Colonic mucosa (tissue), 4 donors: Measurements from ENCODE around the gene UBTD2. TPM values are rescaled to one million over a fixed set of nuclear protein-coding genes. Genes with fewer than 3 reads are reported as not detected.
A peak's percentile ranks its signal among the peaks of the same experiment; 100 is the strongest.

Experiments
- DNase-seq: peaks from one replicate; pipeline ENCODE4 v3.0.0-alpha.2; 2020
- H3K27ac ChIP-seq: fragments of 200-600 bp; one replicate; pipeline ENCODE4 v1.8.0; 2021
- H3K27me3 ChIP-seq: fragments of 200-600 bp; one replicate; pipeline ENCODE4 v1.8.0; 2021
- H3K36me3 ChIP-seq: fragments of 200-600 bp; one replicate; pipeline ENCODE4 v1.8.0; 2021
- H3K4me1 ChIP-seq: fragments of 200-600 bp; one replicate; pipeline ENCODE4 v1.8.0; 2021; ENCODE audit warnings: mild to moderate bottlenecking
- H3K4me3 ChIP-seq: fragments of 200-600 bp; one replicate; pipeline ENCODE4 v1.8.0; 2021
- H3K9ac ChIP-seq, 2 donors: one replicate each; pipeline ENCODE4 v1.7.0; 2013; ENCODE audit warnings: control low read depth in 2 of 2, low read depth in 2 of 2, low read length in 2 of 2
- H3K9me3 ChIP-seq: fragments of 200-600 bp; one replicate; pipeline ENCODE4 v1.8.0; 2021
- intact Hi-C: fragments of 100-400 bp; cut with DNase I; formaldehyde crosslinking; loops from one replicate; pipeline ENCODE4 v1.14.1; 2022
- total RNA-seq, 2 donors: library from RNA; stranded (reverse); fragmentation: NEBNext Ultra II Directional in 1 of 2; extraction: Animal tissue kit (Norgen Biotek cat#: 25700) in 1 of 2; gene quantifications; one replicate each; pipeline ENCODE4 v1.2.1, GENCODE V29; 2021
- TF ChIP-seq, protein P1 (sequence below): fragments of 200-600 bp; IDR thresholded peaks from one replicate; pipeline ENCODE4 v1.8.0; 2022; ENCODE audit warnings: antibody characterized with exemption, mild to moderate bottlenecking
- donor health status: healthy.
- donor health status: DM: no; HTN: no; CAD: no.
- donor health status: DM: no; HTN: no; CAD: no.

Gene UBTD2
- total RNA-seq, 2 donors from 2014 or later, result 15.4 to 24.3 TPM

DNA sequence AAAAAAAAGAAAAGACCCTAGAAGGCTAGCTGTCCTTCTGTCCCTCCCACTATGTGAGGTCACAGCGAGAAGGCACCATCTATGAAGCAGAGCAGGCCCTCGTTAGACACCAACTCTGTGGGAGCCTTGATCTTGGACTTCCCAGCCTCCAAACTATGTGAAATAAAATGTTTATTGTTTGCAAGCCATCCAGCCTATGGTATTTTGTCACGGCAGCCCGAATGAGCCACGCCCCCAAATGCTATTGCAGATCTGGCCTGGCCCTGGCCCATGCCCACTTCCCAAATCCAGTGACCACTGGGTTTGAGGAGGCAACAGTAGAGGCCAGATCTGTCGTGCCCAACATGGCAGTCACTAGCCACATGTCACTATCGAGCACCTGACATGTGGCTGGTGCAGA is 106.4 kb downstream of the UBTD2 start:
- TF ChIP-seq, protein P1, sequence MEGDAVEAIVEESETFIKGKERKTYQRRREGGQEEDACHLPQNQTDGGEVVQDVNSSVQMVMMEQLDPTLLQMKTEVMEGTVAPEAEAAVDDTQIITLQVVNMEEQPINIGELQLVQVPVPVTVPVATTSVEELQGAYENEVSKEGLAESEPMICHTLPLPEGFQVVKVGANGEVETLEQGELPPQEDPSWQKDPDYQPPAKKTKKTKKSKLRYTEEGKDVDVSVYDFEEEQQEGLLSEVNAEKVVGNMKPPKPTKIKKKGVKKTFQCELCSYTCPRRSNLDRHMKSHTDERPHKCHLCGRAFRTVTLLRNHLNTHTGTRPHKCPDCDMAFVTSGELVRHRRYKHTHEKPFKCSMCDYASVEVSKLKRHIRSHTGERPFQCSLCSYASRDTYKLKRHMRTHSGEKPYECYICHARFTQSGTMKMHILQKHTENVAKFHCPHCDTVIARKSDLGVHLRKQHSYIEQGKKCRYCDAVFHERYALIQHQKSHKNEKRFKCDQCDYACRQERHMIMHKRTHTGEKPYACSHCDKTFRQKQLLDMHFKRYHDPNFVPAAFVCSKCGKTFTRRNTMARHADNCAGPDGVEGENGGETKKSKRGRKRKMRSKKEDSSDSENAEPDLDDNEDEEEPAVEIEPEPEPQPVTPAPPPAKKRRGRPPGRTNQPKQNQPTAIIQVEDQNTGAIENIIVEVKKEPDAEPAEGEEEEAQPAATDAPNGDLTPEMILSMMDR, result no peak
- no peak overlapping the region for H3K9ac ChIP-seq
- H3K4me3 ChIP-seq, result no peak overlapping the region
- no peak for DNase-seq
- H3K27ac ChIP-seq, result no peak overlapping the region
- H3K36me3 ChIP-seq, result no peaks in the 10 kb centered on the region
- intact Hi-C loops, result no loop called here
- no peaks in the 10 kb centered on the region for H3K4me1 ChIP-seq
- H3K9me3 ChIP-seq, result no peaks in the 10 kb centered on the region
- H3K27me3 ChIP-seq, result no peaks in the 10 kb centered on the region

DNA sequence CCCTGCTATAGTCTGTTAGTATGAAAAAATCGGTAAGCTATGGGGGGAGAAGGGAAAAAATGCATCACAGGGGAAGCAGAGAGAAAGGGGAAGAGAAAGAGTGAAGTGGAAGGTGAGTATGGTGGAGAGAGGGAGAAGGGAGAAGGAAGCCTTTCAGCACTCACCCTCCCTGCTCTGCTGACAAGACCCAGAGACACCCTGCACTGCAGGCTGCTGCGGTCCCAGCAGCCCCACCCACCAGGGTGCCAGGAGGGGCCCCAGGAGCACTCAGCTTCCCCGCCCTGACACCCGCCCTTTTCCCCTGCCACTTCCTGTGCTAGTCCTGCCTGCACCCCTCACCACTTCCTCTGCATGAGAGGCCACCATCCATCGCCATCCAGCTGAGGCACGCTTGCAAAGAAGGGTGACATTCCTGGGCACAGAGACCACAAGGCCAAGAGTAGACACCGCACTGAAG is 108.3 kb downstream of the UBTD2 start:
- H3K9ac ChIP-seq, result peak overlapping the region in 1 of 2 donors; percentile 21
- intact Hi-C loops, result no loop called here
- no peaks in the 10 kb centered on the region for H3K27me3 ChIP-seq
- DNase-seq, result peak; percentile 68
- TF ChIP-seq, protein P1, result no peak
- H3K27ac ChIP-seq, result peak overlapping the region; percentile 37
- no peaks in the 10 kb centered on the region for H3K9me3 ChIP-seq
- no peaks in the 10 kb centered on the region for H3K4me1 ChIP-seq
- no peak overlapping the region for H3K4me3 ChIP-seq
- H3K36me3 ChIP-seq, result no peaks in the 10 kb centered on the region

DNA sequence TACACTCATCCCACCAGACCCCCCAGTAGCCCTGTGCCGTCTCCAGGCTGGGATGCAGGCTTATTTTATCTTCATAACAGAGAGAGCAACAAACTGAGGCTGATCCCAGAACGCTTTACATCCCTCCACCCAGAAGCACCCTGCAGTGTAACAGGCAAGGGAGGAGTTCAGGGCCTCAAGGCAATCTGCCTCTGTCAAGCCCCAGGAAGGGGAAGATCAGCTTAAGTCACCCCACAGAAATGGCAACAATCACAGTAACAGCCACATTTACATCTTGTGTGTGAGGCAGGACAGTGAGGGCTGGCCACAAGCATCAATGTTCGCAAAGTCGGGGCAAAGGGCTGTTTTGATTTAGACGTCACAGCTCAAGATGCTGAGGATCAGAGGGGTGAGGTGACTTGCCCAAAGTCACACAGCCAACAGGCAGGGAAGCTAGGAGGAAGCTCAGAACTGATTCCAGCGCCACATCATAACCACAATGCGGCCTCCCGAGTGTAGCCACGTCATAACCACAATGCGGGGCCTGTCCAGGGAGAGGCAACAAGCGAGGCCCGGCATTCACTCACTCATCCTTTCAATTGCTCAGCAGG is 109.9 kb downstream of the UBTD2 start:
- peak overlapping the region; percentile 37 for H3K27ac ChIP-seq
- H3K9ac ChIP-seq, result no peak overlapping the region
- H3K36me3 ChIP-seq, result no peaks in the 10 kb centered on the region
- intact Hi-C loops, result no loop called here
- TF ChIP-seq, protein P1, result no peak
- no peaks in the 10 kb centered on the region for H3K9me3 ChIP-seq
- H3K4me1 ChIP-seq, result no peaks in the 10 kb centered on the region
- DNase-seq, result no peak
- H3K27me3 ChIP-seq, result no peaks in the 10 kb centered on the region
- H3K4me3 ChIP-seq, result no peak overlapping the region

DNA sequence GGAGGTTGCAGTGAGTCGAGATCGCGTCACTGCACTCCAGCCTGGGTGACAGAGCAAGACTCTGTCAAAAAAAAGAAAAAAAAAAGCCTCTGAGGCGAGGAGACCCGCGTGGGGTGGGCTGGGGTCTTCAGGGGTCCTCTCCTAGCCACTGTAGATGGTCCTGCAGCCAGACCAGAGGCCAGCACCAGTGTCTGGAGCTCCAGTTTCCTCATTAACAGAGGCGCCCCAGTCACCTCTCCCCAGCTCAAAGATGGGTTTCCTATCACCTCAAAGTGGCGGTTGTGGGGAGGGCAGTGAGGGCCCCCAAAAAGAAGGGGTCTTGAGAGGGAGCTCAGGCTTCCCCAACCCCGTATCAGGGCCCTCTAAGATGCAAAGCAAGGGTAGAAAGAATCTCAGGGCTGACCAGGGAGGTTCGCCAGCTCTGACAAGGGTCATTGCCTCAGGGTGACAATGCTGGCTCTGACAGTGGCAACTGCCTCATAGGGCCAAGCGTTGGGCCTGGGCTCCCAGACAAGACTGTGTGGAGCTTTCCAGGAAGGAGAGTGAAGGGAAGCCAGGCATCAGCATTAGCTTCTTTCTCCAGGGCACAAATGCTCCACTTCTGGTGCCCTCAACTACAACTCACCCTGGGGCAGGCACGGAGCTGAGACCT is 110.5 kb downstream of the UBTD2 start:
- intact Hi-C loops, result no loop called here
- no peak overlapping the region for H3K27ac ChIP-seq
- no peak for DNase-seq
- TF ChIP-seq, protein P1, result no peak
- no peak overlapping the region for H3K4me3 ChIP-seq
- H3K27me3 ChIP-seq, result no peaks in the 10 kb centered on the region
- no peaks in the 10 kb centered on the region for H3K36me3 ChIP-seq
- H3K9ac ChIP-seq, result no peak overlapping the region
- no peaks in the 10 kb centered on the region for H3K9me3 ChIP-seq
- no peaks in the 10 kb centered on the region for H3K4me1 ChIP-seq

DNA sequence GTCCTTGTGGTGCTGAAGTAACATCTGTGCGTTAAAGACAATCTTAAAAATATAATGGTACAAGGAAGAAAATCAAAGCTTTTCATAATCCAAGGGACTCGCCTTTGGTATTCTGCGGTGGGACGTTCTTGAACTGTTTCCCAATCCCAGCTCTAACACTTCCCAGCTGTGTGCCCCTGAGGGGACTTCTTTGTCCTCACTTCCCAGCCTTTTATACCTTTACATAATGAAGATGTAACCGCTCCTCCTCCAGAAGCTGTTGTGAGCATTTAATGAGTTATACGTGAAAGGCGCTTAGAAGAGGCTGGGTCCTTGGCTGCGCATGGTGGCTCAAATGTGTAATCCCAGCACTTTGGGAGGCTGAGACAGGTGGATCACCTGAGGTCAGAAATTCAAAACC is 112.4 kb downstream of the UBTD2 start:
- Histone ChIP-seq H3K27ac (no peak overlapping the region), H3K9me3 (no peaks in the 10 kb centered on the region), H3K4me1 (no peaks in the 10 kb centered on the region), H3K27me3 (no peaks in the 10 kb centered on the region), H3K36me3 (no peaks in the 10 kb centered on the region), H3K9ac (no peak overlapping the region), H3K4me3 (no peak overlapping the region)
- intact Hi-C loops, result no loop called here
- TF ChIP-seq, protein P1, result no peak
- DNase-seq, result no peak
